Colonic mucosa (tissue), 4 donors: ENCODE data around the gene SMS. TPM values are rescaled to one million over a fixed set of nuclear protein-coding genes. Genes with fewer than 3 reads are reported as not detected.

Experiments used
- DNase-seq: peaks from one replicate; pipeline ENCODE4 v3.0.0-alpha.2; 2020
- H3K27ac ChIP-seq: fragments of 200-600 bp; one replicate; pipeline ENCODE4 v1.8.0; 2021
- H3K27me3 ChIP-seq: fragments of 200-600 bp; one replicate; pipeline ENCODE4 v1.8.0; 2021
- H3K36me3 ChIP-seq: fragments of 200-600 bp; one replicate; pipeline ENCODE4 v1.8.0; 2021
- H3K4me1 ChIP-seq: fragments of 200-600 bp; one replicate; pipeline ENCODE4 v1.8.0; 2021; ENCODE audit warnings: mild to moderate bottlenecking
- H3K4me3 ChIP-seq: fragments of 200-600 bp; one replicate; pipeline ENCODE4 v1.8.0; 2021
- H3K9ac ChIP-seq, 2 donors: one replicate each; pipeline ENCODE4 v1.7.0; 2013; ENCODE audit warnings: control low read depth in 2 of 2, low read depth in 2 of 2, low read length in 2 of 2
- H3K9me3 ChIP-seq: fragments of 200-600 bp; one replicate; pipeline ENCODE4 v1.8.0; 2021
- CTCF ChIP-seq: fragments of 200-600 bp; IDR thresholded peaks from one replicate; pipeline ENCODE4 v1.8.0; 2022; ENCODE audit warnings: antibody characterized with exemption, mild to moderate bottlenecking
- intact Hi-C: fragments of 100-400 bp; cut with DNase I; formaldehyde crosslinking; loops from one replicate; pipeline ENCODE4 v1.14.1; 2022
- total RNA-seq, 2 donors: library from RNA; stranded (reverse); fragmentation: NEBNext Ultra II Directional in 1 of 2; extraction: Animal tissue kit (Norgen Biotek cat#: 25700) in 1 of 2; gene quantifications; one replicate each; pipeline ENCODE4 v1.2.1, GENCODE V29; 2021
- donor health status: healthy.
- donor health status: DM: no; HTN: no; CAD: no.
- donor health status: DM: no; HTN: no; CAD: no.

Gene SMS
- total RNA-seq, 2 donors from 2014 or later, result 73.7 to 100 TPM

DNA sequence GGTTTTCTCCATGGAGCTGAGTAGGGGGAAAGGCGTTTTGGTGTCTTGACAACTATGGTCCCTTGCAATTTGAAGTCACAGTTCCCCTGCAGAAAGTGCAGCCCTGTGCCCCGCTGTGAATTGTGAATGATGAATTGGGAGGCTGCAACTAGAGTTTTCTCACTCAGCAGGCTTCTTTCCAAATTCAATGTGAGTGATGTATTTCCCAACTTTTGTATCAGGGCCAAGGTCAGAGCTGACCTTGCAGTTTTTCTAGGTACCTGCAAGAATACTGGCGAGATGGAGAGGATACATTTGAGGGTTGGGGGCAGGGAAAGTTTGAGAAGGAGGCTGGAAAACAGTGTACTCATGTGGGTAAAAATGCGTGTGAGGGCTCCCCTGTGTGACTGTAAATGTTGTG lies 103.4 kb downstream of the SMS start:
- DNase-seq, result no peak
- intact Hi-C loops, result no loop called here
- no peak for TF ChIP-seq CTCF

More for the DNA sequence above, 103.4 kb downstream of the SMS start:
- H3K4me3 ChIP-seq, result no peak overlapping the region
- no peak overlapping the region for H3K27ac ChIP-seq
- no peaks in the 10 kb centered on the region for H3K27me3 ChIP-seq
- H3K4me1 ChIP-seq, result no peaks in the 10 kb centered on the region
- H3K9ac ChIP-seq, result no peak overlapping the region
- H3K9me3 ChIP-seq, result no peaks in the 10 kb centered on the region
- no peaks in the 10 kb centered on the region for H3K36me3 ChIP-seq

Other genes with a start within 250 kb of the SMS start
- 1 to 10 TPM in 1 of 2 donors, not detected in 1; 2.4 TPM for gene SMPX, start 182.6 kb upstream of the SMS start, total RNA-seq
- 1 to 10 TPM; 8.3 to 8.8 TPM for gene MBTPS2, start 101.1 kb upstream of the SMS start, total RNA-seq
- 1 to 10 TPM in 1 of 2 donors, under 1 TPM in 1; 0.66 to 1.5 TPM for gene YY2, start 84.7 kb upstream of the SMS start, total RNA-seq
- under 1 TPM in 1 of 2 donors, not detected in 1; 0.56 TPM for gene PHEX, start 91.6 kb downstream of the SMS start, total RNA-seq